Central memory CD4-positive, alpha-beta T cell (primary cell): Measurements from ENCODE around the gene ZDHHC8.
A peak's percentile ranks its signal among the peaks of the same experiment; 100 is the strongest.

Experiments used
- DNase-seq: peaks from one replicate; pipeline ENCODE4 v3.0.0; 2022
- total RNA-seq, 3 experiments: gene quantifications; one replicate each; lab custom pipeline; 2026; lab: John Stamatoyannopoulos, UW

The ZDHHC8 gene
- 56.5 to 62.5 (median 56.9) reads per million in 3 experiments for total RNA-seq

GRCh38 chr22:20131597-20131858 lies at the start of gene ZDHHC8:
Gene ZDHHC8, plus strand, starts transcription at chr22:20131804. Its CDS starts 144 bp downstream, at chr22:20131948.
- peak; percentile 30 for DNase-seq

GRCh38 chr22:20083157-20083890 lies 48.3 kb upstream of the ZDHHC8 start:
- DNase-seq: no peak

- DNase-seq: no peak
Measured at GRCh38 chr22:20083891-20084546, 47.6 kb upstream of the ZDHHC8 start.

- DNase-seq: no peak
Measured at GRCh38 chr22:20084547-20085413, 46.8 kb upstream of the ZDHHC8 start.

GRCh38 chr22:20085651-20086050 lies 46.0 kb upstream of the ZDHHC8 start:
- no peak for DNase-seq

- no peak for DNase-seq
Measured at GRCh38 chr22:20086101-20086599, 45.5 kb upstream of the ZDHHC8 start.

GRCh38 chr22:20086763-20087162 lies 44.8 kb upstream of the ZDHHC8 start:
- DNase-seq: no peak

- no peak for DNase-seq
Measured at GRCh38 chr22:20087319-20088262, 44.0 kb upstream of the ZDHHC8 start.

- DNase-seq: no peak
Measured at GRCh38 chr22:20088263-20088648, 43.3 kb upstream of the ZDHHC8 start.

GRCh38 chr22:20089226-20089976 lies 42.2 kb upstream of the ZDHHC8 start:
- DNase-seq: no peak

GRCh38 chr22:20089977-20090729 lies 41.5 kb upstream of the ZDHHC8 start:
- DNase-seq: no peak

- no peak for DNase-seq
Measured at GRCh38 chr22:20090730-20091240, 40.8 kb upstream of the ZDHHC8 start.

- DNase-seq: no peak
Measured at GRCh38 chr22:20091690-20092476, 39.7 kb upstream of the ZDHHC8 start.

GRCh38 chr22:20092477-20092854 lies 39.1 kb upstream of the ZDHHC8 start:
- DNase-seq: no peak

GRCh38 chr22:20093418-20094196 lies 38.0 kb upstream of the ZDHHC8 start:
- no peak for DNase-seq

GRCh38 chr22:20094197-20094807 lies 37.3 kb upstream of the ZDHHC8 start:
- no peak for DNase-seq

- no peak for DNase-seq
Measured at GRCh38 chr22:20095521-20095920, 36.1 kb upstream of the ZDHHC8 start.
